NAMALWA (cell line): ENCODE results near the gene DLGAP1.

Source experiments
- DNase-seq: peaks from one replicate; pipeline ENCODE4 v3.0.0-alpha.2; 2015; ENCODE audit warnings: low spot score

The DLGAP1 gene

DNA sequence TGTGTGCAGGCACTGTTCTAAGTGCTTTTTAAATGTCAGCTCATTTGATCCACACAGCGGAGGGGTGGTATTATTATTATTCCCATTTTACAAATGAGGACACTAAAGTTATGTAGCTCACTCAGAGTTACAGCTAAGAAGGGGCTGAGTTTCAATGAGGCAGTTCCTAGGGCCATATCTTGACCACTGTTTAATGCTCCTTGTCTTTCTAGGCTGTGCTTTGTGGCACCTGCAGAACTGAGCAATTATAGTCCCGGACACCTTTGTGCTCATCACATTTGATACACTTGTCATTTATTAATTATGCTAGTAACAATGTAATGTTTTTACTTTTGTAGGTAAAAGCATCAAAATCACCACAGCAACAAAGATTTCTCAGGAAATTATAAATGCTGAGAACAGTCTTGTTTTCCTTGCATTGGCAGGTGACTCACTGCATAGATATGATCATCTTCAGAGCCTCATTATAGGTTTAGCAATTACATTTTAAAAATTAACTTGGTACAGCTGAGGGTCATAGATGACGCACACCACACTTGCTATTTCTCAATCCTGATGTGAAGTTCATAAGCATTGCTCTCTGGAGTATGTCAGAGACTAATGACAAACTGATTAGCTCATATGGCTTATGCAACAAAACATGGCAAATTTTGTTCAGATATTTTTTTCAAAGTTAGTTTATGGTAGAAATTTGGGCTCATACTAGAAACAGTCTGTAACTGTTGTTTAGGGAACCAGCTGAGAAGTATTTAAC, 638.3 kb downstream of the DLGAP1 start:
- DNase-seq, result no peak

- DNase-seq, result no peak
These were observed 639.1 kb downstream of the DLGAP1 start for GRCh38 chr18:3815991-3816390.

GRCh38 chr18:3814816-3815215, 640.3 kb downstream of the DLGAP1 start:
- no peak for DNase-seq

DNA sequence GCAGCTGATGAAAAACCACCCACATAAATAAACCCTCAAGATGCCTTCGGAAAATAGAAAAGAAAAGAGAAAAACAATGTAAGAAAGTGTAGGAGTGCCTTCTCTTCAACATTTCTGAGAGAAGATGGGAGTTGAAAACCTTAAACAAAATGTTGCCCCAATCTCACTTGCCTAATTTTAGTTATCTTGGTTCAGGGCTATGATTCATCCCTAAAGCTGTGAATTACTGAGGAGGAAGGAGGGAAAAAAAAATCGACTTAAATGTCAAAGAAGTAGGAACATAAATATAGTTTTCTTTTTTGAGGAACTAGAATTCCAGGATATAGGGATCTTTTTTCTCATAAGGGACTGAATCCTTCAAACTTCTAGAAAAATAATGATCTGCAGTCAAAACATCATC, 644.8 kb downstream of the DLGAP1 start:
- no peak for DNase-seq

DNA sequence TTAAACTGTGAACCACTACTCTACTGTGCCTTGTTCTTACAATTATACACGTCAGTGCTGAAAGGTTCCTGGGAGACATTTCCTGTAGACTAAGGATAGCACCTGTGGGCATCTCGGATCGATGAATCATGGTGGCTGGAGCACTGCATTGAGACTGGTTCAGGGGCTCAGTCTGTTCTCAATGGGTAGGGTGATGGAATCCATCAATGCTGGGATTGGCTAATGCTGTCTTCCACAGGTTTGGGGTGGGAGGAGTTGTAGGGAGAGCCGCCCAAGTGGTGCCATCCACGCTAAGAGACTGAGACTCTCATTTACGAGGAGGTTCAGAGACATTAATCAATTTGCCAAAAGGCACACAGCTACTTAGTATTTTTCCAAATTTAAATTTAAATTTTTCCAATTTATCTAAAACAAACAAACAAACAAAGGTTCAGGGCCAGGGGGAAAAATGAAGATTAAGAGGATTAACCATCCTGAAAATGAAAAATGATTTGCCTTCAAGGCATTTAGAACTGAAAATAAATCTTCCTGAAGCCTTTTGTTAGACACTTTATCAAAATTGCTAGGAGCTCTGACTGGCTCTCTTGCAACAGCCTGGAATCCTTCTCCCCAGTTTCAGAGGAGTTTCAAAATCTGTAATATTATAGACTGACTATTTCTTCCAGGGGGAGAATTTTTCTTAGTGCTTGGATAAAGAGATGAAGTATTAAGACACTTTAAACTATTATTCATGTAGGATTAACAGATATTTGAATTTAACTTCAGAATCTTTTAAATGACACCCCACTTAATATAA, 645.9 kb downstream of the DLGAP1 start:
- no peak for DNase-seq

DNA sequence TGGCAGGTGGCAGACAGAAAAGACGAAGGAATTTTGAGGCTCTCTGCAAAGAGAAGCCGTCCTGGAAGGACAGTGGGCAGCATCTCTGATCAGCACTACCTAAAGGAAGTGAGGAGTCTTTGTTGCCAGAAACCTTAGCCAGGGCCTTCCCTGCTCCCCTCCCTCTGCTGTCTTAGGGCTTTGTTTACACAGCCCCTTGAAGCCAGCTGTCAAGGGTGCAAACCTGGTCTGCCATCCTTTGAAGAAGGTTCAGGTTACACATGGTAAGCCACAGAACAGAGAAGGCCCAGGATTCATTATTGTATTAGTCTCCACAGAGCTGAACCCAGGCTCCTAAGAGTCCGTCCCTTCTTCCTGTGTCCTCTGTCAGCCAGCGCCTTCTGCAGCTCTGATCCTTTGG, 648.5 kb downstream of the DLGAP1 start:
- no peak for DNase-seq

GRCh38 chr18:3804336-3804735, 650.8 kb downstream of the DLGAP1 start:
- DNase-seq, result no peak

DNA sequence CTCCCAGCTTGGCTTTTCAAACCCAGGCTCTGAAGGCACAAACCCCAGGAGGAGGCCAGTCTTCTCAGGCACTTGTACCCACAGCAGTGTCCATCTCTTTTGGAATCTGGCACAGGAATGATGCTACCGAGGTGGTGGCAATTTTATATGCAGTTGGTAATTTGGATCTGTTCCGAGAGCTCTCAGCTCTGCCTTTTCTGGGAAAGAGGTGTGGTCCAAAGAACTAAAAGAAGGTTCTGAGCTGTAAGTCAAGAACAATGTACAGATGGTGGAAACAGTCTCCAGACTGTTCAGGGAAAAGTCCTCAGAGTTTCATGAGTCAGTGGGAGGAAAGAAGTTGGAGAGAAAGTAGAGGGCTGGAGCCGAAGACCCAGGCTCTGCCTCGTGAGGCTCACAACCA, 651.8 kb downstream of the DLGAP1 start:
- DNase-seq, result no peak

DNA sequence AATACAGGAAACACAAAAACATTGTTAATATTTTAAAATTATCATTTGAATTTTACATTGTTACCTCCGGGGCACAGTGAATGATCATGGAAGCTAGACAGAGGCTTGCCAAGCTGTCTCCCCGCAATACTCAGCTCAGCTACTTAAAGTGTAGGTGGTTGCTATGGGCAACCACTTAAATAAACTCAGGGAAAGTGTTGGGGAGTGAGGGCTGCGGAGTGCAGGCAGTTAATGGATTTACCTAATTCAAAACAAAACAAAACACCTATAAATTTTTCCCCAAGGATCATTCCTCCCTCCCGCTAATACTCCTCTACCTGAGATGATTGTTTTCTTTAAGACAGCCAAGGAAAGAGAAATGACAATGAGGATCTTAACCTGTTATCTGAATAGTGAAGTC, 655.6 kb downstream of the DLGAP1 start:
- DNase-seq, result no peak

DNA sequence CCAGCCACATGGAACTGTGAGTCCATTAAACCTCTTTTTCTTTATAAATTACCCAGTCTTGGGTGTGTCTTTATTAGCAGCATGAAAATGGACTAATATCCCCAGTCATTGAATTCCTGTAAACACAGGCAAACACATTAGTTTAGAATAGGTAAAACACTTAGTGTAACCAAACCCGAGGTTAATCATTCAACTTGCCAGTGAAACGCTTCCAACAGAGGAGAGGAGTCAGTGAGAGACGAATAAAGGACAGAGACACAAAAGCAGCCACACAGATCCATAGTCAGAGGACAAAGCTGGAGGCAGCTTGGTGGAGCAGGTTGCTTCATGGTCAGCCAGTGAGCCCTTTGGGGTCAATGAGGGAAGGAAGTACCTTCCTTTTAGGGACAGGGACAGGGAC, 657.1 kb downstream of the DLGAP1 start:
- DNase-seq, result no peak

- no peak for DNase-seq
These were observed 658.7 kb downstream of the DLGAP1 start for GRCh38 chr18:3796434-3796833.

DNA sequence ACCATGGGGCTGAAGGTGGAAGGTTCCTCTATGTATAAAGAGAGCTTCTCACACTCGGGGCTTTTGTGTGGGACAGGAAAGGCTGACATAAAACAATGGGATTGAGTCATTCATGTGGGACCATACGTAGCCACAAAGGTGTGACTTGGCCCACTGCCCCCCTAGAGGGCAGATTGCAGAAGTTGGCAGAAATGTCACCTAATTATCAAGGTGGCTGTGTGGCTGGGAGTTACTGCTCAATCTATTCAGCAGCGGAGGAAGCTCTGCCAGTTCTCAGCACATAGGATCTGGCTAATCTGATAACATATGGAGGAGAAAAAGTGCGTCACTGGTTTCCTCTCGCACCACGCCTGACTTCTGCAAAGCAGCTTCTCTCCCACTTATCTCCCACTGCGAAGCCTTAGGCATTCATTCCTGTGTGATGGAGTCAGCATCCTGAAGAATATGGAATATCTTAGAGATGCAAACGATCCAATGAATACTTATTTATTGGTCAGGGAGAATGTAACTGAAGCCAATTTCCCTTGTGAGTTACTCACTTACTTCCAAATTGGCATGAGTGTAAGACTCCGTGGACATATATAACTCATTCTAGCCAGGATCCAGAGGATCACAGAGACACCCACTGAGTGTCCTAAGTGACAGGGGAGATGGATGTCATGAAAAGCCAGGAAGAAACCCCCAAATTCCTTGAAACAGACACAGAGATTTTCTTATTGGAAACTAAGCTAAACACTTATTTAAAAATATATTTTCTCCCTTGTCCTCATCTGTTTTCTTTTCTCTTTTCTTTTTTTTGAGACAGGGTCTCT, 660.4 kb downstream of the DLGAP1 start:
- DNase-seq, result no peak

DNA sequence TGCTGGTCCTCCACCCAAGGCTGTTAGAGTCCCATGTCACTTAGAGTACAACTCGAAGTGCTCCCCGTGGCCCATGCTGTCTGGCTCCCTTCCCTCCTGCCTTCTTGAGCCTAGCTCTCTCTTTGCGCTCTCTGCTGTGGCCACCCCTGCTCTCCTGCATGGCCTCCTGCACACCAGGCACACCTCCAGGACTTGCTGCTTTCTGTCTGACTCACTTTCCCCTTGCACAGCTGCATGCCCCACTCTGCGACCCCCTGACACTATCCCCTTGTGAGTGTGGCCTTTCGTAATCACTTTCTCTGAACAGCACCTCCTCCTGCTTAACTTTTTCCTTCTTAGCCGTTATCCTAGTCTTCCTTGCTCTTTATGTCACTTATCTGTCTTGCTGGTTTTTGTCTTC, 661.6 kb downstream of the DLGAP1 start:
- DNase-seq, result no peak

DNA sequence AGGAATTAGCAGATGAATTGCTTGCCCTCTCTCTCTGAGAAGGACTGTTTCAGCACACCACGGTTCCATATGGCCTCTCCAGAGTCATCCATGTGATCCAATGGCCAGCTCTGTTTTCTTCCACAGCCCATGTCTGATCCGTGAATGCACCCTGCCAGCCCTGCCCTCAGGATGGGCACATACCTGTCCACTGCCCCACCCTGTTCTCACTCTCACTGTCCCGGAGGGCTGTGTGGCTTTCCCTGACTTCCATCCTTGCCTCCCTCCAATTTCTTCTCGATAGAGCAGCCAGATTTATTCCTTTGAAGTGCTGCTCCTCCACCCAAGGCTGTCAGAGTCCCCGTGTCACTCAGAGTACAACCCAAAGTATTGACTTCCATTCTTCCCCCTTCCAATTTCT, 662.0 kb downstream of the DLGAP1 start:
- DNase-seq, result no peak

- no peak for DNase-seq
These were observed 662.4 kb downstream of the DLGAP1 start for GRCh38 chr18:3792711-3793110.

DNA sequence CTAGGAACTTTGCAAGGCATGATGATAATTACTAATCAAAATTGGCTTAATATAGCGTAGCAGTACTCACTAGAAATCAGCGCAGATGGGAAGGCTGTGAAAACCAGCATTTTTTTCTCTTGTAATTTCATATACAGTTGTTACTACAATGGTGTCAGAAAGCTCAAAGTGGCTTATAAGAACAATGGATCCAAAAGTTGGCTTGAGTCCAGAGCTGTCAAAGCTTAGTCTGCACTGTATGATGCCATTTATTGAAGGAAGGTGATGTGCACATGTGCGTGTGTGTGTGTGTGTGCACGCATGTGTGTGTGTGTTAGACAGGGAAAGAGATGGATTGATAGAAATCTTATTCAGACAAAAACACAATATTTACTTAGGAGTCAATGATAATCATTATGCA, 663.9 kb downstream of the DLGAP1 start:
- no peak for DNase-seq

DNA sequence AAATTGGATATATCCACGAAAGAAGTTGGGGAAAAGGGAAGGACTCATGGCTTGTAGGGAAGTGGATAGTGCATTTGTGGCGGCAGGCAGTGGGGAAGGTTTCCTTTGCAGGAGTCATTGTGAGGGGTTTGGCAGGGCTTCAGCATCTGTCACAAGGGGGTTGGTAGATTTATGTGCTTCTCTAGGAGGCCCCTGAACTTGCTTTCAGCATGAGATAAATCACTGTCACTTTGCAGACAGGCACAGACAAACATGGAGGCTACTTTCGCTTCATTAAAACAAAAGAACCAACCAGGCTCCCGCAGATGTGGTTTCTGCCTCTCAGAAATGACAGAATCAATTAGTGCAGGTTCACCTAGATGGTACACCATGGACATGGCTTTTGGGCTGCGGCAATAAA, 664.4 kb downstream of the DLGAP1 start:
- DNase-seq, result no peak

DNA sequence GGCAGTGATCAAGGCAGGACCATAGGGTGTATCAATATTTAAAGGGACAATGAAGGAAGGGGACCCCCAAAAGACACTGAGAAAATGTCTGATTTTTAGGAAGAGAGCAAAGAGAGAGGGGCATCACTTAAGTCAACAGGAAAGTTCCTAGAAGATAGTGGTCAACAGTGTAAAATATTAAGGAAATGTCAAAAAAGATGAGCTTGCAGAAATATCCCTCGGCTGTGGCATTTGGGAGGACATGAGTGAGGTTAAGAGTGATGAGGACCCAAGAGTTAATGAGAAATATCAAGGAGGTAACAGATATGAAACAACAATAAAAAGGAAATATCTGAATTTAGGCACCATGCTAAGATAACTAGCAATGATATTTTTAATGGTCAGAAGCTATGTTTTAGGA, 665.6 kb downstream of the DLGAP1 start:
- no peak for DNase-seq

DNA sequence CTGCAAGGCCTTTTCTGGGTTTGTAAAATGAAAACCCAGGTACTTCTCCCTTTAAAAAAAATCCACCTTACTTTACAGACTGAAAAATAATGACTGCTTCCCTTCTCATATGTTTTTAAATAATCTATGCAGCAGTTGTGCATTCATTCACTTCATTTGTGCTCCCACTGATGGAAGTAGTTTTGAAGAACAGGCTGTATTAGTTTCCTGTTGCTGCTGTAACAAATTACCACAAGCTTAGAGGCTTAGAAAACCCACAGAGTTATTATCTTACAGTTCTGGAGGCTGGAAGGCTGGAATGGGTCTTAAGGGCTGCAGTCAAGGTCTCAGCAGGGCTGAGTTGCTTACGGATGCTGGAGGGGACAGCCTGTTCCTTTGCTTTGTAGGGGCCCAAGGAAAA, 670.2 kb downstream of the DLGAP1 start:
- DNase-seq, result no peak

- DNase-seq, result no peak
These were observed 672.2 kb downstream of the DLGAP1 start for GRCh38 chr18:3782901-3783300.

DNA sequence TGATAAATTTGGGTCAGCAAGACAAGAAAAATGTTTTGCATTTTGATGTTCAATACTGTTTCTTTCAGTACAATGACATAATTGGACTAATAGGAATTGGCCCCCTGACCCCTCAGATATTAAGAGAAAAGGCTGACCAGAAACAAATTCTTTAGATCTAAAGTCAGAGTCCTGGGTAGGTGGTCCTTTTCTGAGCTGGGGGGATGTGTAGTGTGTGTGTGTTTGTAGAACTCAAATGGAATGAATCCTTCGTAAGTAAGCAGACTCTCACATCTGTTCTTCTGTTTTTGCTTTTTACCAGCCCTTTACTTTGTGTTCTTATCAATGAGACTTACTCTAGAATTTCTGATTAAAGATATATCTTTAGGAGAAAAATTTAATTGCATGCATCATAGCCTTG, 677.4 kb downstream of the DLGAP1 start:
- DNase-seq, result no peak

DNA sequence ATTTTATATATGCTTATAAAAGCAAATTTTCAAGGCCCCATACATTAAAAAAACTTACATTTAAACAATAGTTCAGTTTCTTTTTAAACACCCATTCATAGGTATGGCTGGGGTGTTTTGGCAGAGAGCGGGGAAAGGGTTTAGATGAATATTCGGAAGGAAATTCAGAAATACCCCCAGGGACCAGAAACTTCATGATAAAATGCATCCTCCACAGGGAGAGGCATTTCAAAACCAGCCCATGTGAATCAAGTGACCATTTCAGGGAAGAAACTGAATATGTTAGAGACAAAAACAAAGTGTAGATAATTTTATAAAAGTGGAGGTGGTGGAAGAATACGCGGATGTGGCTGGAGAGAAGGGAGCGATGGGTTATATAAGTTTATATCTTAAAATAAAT, 678.0 kb downstream of the DLGAP1 start:
- no peak for DNase-seq

DNA sequence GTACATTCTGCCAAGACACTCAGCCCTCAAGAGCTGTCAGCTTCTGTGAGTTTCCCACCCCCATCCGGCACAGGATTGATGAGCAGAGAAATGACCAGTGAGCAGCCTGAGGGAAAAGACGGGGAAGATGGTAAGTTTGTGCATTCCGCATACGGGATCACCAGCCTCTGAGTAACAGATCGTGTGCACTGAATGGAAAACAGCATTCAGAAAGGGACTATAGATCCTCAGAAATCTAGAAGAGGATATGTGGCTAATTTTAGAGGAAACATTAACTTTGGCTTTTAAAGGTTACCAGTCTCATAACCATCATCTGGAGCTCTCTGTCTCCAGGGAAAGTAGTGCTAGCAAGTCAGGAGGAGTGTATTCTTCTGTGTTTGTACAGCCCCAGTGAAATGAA, 679.1 kb downstream of the DLGAP1 start:
- no peak for DNase-seq
